Mucosa of descending colon (tissue), 3 donors: ENCODE measurements around the gene RERG. TPM values are rescaled to one million over a fixed set of nuclear protein-coding genes. Genes with fewer than 3 reads are reported as not detected.
"Not testable (repeated sequence)": the region's sequence is repeated elsewhere in the genome, so short reads cannot be mapped to it uniquely, and the experiment has no call there.

Experiments used
- ATAC-seq: fragments of 200-7000 bp; cut with Tn5 transposase; one replicate; pipeline ENCODE4 v1.9.1; 2020; ENCODE audit warnings: mild to moderate bottlenecking, moderate library complexity
- DNase-seq, 3 donors: peaks; one replicate each; pipeline ENCODE4 v3.0.0-alpha.2; 2020
- H3K36me3 ChIP-seq: fragments of 200-600 bp; one replicate; pipeline ENCODE4 v1.8.0; 2021; ENCODE audit warnings: low read depth, mild to moderate bottlenecking
- H3K4me1 ChIP-seq: fragments of 200-600 bp; one replicate; pipeline ENCODE4 v1.8.0; 2021; ENCODE audit warnings: low read depth, mild to moderate bottlenecking
- H3K4me3 ChIP-seq: fragments of 200-600 bp; one replicate; pipeline ENCODE4 v1.8.0; 2021; ENCODE audit warnings: mild to moderate bottlenecking
- H3K9me3 ChIP-seq: fragments of 200-600 bp; one replicate; pipeline ENCODE4 v1.8.0; 2021; ENCODE audit warnings: mild to moderate bottlenecking
- intact Hi-C, 2 donors: fragments of 100-400 bp; cut with DNase I in 1 of 2; cut with micrococcal nuclease in 1 of 2; formaldehyde crosslinking; loops; one replicate each; pipeline versions ENCODE4 v1.11.0 to v1.11.1; 2022; cut with DNase I, micrococcal nuclease
- total RNA-seq, 3 donors: library from RNA; stranded (reverse); fragmentation: NEBNext Ultra II Directional in 2 of 3; extraction: Animal tissue kit (Norgen Biotek cat#: 25700) in 2 of 3; gene quantifications; one replicate each; pipeline versions ENCODE4 v1.2.1 to v1.2.4, GENCODE V29; 2021 to 2023
- TF ChIP-seq, protein P1 (sequence below): fragments of 200-600 bp; IDR thresholded peaks from one replicate; pipeline ENCODE4 v1.8.0; 2022; ENCODE audit warnings: antibody characterized with exemption, mild to moderate bottlenecking
- donor health status: DM: no; HTN: no; CAD: no; lungs with moderate emphysema.
- donor health status: DM: no; HTN: no; CAD: no.
- donor health status: DM: no; HTN: yes; CAD: no.

The RERG gene
- total RNA-seq, 3 donors from 2014 or later: 1.4 to 31.6 (median 5.2) TPM

DNA sequence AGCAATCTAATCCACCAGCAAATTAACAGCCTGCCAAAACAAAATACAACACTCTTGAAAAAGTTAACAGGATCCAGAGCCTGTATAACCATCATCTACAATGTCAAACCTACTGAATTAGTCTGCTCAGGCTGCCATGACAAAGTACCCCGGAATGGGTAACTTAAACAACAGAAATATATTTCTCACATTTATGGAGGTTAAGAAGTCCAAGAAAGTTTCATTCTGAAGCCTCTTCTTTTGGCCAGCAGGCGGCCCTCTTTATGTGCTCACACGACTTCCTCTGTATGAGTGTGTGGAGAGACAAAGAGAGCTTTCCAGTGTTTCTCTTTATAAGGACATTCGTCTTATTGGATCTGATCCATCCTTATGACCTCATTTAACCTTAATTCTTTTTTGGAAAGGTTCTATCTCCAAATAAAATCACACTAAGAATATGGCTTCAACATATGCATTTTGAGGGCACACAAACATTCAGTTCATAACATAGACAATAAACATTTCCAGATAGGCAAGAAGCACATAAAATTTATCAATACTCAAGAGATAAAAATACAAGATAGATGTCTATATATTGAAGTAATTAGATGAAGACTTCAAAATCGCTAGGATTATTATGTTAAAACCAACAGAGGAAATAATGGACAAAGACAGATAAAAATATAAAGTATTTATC is 5.9 kb upstream of the RERG start:
- H3K4me3 ChIP-seq: no peak overlapping the region
- peak in 2 of 3 donors; percentile 36 to 75 for DNase-seq
- TF ChIP-seq, protein P1, sequence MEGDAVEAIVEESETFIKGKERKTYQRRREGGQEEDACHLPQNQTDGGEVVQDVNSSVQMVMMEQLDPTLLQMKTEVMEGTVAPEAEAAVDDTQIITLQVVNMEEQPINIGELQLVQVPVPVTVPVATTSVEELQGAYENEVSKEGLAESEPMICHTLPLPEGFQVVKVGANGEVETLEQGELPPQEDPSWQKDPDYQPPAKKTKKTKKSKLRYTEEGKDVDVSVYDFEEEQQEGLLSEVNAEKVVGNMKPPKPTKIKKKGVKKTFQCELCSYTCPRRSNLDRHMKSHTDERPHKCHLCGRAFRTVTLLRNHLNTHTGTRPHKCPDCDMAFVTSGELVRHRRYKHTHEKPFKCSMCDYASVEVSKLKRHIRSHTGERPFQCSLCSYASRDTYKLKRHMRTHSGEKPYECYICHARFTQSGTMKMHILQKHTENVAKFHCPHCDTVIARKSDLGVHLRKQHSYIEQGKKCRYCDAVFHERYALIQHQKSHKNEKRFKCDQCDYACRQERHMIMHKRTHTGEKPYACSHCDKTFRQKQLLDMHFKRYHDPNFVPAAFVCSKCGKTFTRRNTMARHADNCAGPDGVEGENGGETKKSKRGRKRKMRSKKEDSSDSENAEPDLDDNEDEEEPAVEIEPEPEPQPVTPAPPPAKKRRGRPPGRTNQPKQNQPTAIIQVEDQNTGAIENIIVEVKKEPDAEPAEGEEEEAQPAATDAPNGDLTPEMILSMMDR: no peak
- no peaks in the 10 kb centered on the region for H3K36me3 ChIP-seq
- intact Hi-C loops: no loop called here
- no peaks in the 10 kb centered on the region for H3K4me1 ChIP-seq
- peak; percentile 67 for ATAC-seq
- H3K9me3 ChIP-seq: no peaks in the 10 kb centered on the region

DNA sequence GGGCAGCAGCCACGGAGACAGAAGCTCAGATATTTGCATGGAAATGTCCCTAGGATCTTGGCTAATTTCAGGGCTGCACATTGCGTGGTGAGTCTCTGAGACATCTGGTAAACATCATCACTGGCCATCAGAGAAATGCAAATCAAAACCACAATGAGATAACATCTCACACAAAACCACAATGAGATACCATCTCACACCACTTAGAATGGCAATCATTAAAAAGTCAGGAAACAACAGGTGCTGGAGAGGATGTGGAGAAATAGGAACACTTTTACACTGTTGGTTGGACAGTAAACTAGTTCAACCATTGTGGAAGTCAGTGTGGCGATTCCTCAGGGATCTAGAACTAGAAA is 4.6 kb upstream of the RERG start:
- DNase-seq, H3K4me3 ChIP-seq, H3K4me1 ChIP-seq, H3K9me3 ChIP-seq, ATAC-seq, intact Hi-C loops, H3K36me3 ChIP-seq: not testable (repeated sequence)

DNA sequence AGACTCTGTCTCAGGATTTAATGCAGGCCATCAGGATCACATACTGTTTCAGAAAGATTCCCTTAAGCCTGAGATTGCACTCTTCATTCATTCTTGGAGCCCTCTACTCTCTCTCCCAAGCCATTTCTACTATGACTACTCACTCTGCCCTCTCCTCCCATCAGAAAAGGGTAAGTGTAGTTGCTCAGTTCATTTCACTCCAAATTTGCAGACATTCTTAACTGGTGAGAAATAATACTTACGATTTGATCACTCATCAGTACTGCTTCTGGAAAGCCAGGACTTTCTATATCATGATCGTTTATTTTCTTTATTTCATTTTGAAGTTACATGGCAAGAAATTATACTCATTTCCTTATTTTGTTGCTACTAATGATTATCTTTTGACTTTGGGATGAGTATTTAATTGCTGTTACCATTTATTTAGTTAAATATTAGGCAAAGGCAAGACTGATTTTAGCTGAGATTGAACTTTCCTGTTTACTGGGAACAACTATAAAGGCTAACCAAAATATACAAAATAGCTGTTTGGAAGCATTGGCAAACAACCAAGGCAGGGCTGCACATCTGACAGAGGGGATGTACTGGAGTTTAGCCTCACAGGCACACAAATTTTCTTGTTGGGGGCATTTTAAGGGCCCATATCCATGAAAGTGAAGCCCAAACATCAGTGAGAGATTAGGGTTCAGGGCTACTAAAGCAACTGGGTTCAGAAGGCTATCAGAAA is 4.1 kb upstream of the RERG start:
- H3K36me3 ChIP-seq: no peaks in the 10 kb centered on the region
- DNase-seq (no peak), ATAC-seq (no peak)
- intact Hi-C loops: no loop called here
- no peaks in the 10 kb centered on the region for H3K9me3 ChIP-seq
- no peaks in the 10 kb centered on the region for H3K4me1 ChIP-seq
- TF ChIP-seq, protein P1: no peak
- no peak overlapping the region for H3K4me3 ChIP-seq

DNA sequence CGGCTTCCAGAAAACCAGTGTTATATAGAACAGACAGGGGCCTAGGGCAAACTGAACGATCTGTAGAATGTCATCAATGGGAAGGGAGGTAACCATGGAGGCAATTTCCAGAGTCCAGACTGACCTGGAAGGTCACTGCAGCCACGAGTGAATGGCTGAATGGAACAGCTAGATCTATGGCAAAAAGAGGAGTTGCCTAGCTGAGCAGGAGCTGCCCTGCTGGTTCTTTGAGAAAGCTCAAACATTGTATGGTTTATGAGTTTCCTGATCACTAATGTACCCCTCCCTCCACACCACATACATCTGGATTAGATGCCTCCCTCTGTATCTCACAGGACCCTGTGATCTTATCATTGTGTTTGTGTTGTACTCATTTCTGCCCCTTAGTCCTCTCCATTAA is 1.0 kb upstream of the RERG start:
- TF ChIP-seq, protein P1: no peak
- H3K36me3 ChIP-seq: no peaks in the 10 kb centered on the region
- no peak for ATAC-seq
- no peak for DNase-seq
- intact Hi-C loops: loop anchor here (5.0 kb wide), 1 partner anchor 70 kb away; no protein-coding TSS in a partner anchor
- no peak overlapping the region for H3K4me3 ChIP-seq
- no peaks in the 10 kb centered on the region for H3K9me3 ChIP-seq
- no peaks in the 10 kb centered on the region for H3K4me1 ChIP-seq

DNA sequence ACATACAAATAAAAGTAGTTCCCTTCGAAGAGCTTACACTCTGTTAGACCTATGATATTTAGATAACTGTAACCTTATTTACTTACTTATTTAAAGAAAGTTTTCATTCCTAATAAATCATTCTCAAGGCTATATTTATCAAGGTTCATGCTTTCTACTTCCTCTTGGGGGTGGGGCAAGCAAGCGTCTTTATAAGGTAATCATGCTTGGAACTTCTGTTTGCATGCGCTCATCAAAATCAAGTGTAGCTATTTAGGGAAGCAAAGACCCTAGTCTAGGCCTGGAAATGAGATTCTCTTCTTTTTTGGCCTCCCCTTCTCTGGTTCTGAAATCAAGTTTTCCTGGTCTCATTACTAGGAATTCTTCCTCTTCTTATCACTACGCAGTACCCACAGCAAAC is 766 bp downstream of the RERG start:
- H3K4me1 ChIP-seq: no peaks in the 10 kb centered on the region
- H3K36me3 ChIP-seq: no peaks in the 10 kb centered on the region
- no peak for ATAC-seq
- TF ChIP-seq, protein P1: no peak
- H3K4me3 ChIP-seq: no peak overlapping the region
- intact Hi-C loops: loop anchor here (5.0 kb wide), 1 partner anchor 68 kb away; no protein-coding TSS in a partner anchor
- no peak for DNase-seq
- no peaks in the 10 kb centered on the region for H3K9me3 ChIP-seq

DNA sequence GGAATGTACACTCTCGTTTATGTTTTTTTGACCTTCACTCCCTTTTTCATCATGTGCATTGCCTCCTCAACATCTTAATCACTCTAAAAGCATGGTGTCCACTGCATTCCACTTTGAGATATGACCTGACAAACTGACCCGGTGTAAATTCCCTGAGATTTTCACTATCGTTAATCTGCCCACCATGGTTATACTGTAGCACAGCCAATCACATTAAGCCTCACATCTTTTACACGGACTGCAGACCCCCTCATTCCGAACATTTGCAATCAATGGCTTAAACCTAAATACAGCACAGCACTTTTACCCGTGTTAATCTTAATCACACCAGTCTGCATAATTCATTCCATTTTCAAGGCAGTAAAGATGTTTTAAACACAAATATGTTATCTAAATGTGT is 2.4 kb downstream of the RERG start:
- intact Hi-C loops: no loop called here
- Histone ChIP-seq H3K36me3 (no peaks in the 10 kb centered on the region), H3K9me3 (no peaks in the 10 kb centered on the region), H3K4me1 (no peaks in the 10 kb centered on the region), H3K4me3 (no peak overlapping the region)
- ATAC-seq (no peak), DNase-seq (no peak)
- TF ChIP-seq, protein P1: no peak
